ENCODE data around the gene LTBP2.

DNA sequence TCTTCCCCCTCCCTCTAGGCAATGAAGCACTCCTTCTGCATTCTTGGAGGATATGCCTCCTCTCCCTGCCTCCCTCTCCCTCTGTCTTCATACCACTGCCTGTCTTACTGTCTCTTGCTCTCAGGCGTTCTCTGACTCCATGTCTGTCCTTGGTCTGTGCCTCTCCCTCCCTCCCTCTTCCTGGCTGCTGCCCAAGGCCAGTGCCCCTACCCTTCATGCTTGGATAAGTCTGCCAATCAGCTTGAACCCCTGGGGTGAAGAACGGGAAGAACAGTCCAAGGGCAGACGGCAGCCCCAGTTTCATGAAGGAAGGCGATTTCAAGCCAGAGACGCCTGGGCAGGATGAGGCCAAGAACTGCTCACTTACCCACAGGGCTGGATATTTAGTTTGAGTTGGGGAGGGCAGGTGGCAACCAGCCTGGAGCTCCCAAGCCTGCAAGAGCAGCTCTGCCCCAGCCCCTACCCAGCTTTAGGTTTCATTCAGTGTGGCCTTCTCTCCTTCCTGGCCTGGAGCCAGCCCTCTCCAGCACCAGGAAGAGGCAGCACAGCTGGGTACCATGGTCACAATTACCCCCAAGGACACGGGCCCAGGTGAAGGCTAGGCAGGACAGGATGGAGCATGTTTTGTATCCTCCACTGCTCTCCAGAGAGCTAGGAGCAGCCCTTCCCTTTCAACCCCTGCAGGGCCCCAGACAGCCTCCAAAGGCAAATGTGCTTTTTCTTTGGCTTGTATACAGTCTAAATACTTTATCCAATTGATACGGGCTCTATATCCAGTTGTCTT lies 35.8 kb upstream of the LTBP2 start:
- TF ChIP-seq, protein P1, sequence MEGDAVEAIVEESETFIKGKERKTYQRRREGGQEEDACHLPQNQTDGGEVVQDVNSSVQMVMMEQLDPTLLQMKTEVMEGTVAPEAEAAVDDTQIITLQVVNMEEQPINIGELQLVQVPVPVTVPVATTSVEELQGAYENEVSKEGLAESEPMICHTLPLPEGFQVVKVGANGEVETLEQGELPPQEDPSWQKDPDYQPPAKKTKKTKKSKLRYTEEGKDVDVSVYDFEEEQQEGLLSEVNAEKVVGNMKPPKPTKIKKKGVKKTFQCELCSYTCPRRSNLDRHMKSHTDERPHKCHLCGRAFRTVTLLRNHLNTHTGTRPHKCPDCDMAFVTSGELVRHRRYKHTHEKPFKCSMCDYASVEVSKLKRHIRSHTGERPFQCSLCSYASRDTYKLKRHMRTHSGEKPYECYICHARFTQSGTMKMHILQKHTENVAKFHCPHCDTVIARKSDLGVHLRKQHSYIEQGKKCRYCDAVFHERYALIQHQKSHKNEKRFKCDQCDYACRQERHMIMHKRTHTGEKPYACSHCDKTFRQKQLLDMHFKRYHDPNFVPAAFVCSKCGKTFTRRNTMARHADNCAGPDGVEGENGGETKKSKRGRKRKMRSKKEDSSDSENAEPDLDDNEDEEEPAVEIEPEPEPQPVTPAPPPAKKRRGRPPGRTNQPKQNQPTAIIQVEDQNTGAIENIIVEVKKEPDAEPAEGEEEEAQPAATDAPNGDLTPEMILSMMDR (IDR thresholded peaks at IDR 0.05; ENCODE audit: low read length) = no peak
- TF ChIP-seq EZH2 (optimal IDR thresholded peaks at IDR 0.05; ENCODE audit: low read depth, low read length) (no peak), EZH2phosphoT487 (IDR thresholded peaks at IDR 0.05; ENCODE audit: low read length) (no peak)

Measured in MM.1S (cell line).